Chondrocyte (in vitro differentiated cells): Measurements from ENCODE around the gene CLDN22. TPM values are rescaled to one million over a fixed set of nuclear protein-coding genes. Genes with fewer than 3 reads are reported as not detected.

Experiments used
- DNase-seq: peaks from one replicate; pipeline ENCODE4 v3.0.0; 2021; ENCODE audit warnings: mixed read lengths, low spot score
- H3K27ac Mint-ChIP-seq: one replicate; pipeline ENCODE4 v1.8.0; 2021; ENCODE audit warnings: mild to moderate bottlenecking, moderate library complexity, mixed read lengths; ENCODE audit not compliant: unreplicated experiment
- H3K27me3 Mint-ChIP-seq: 2 replicates; pipeline ENCODE4 v1.8.0; 2021; ENCODE audit warnings: low read depth, mixed read lengths
- H3K36me3 Mint-ChIP-seq: 2 replicates; pipeline ENCODE4 v1.8.0; 2021; ENCODE audit warnings: low read depth, mixed read lengths
- H3K4me1 Mint-ChIP-seq: 2 replicates; pipeline ENCODE4 v1.8.0; 2021; ENCODE audit warnings: low read depth, mild to moderate bottlenecking, mixed read lengths
- H3K4me3 Mint-ChIP-seq: one replicate; pipeline ENCODE4 v1.8.0; 2021; ENCODE audit warnings: mild to moderate bottlenecking, moderate library complexity, mixed read lengths; ENCODE audit not compliant: unreplicated experiment
- H3K9me3 Mint-ChIP-seq: 2 replicates; pipeline ENCODE4 v1.8.0; 2021; ENCODE audit warnings: low read depth, mixed read lengths
- CTCF ChIP-seq: fragments of 200-600 bp; sonication (generic); IDR thresholded peaks from 2 replicates; pipeline ENCODE4 v1.5.0; 2021; ENCODE audit warnings: antibody characterized with exemption, mild to moderate bottlenecking, moderate library complexity
- total RNA-seq: library from RNA; stranded (reverse); gene quantifications from 3 replicates; pipeline ENCODE4 v1.2.1, GENCODE V29; 2021

The CLDN22 gene
- total RNA-seq, 1 donor from 2014 or later = not detected

DNA sequence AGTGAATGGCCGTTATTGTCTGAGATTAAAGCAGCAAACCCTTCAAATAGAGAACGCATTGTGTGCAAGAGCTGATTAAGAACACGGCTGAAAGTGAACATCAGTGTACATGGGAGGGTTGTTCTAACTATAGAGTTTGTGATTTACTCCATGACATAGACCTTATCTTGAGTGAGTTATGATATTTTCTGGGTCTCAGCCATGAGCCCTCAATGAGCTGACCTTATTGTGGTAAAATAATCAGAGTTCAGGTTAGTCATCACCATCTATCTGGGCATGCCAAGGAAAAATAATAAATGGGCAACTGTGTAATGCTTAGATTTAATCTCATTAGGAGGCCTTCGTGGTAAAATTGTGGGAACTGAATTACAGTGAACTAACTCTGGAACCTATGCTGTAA lies 35.3 kb upstream of the CLDN22 start:
- H3K27me3 Mint-ChIP-seq = no peaks in the 10 kb centered on the region
- H3K9me3 Mint-ChIP-seq = no peaks in the 10 kb centered on the region
- H3K4me3 Mint-ChIP-seq = no peak overlapping the region
- H3K27ac Mint-ChIP-seq = no peak overlapping the region
- no peak for TF ChIP-seq CTCF
- peaks cover 21% of the 10 kb centered on the region for H3K4me1 Mint-ChIP-seq
- no peak for DNase-seq
- peaks cover 1% of the 10 kb centered on the region for H3K36me3 Mint-ChIP-seq

DNA sequence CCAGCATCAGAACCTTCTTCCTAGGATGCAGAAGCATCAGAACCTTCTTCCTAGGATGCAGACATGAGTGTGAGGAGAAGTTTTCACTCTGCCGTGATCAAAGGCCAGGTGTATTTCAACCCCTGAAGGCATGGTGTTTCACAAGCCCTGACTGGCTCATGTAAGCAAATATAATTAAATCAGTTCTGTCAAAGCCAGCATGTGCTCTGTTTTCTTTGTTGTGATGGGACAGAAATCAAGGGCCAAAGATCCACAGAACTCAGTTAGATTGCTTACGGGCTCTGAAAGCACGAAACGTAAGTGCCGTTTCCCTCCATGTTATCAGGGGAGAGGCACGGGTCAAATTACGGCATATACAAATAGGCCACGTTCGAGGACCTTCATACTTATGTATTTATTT lies 34.1 kb upstream of the CLDN22 start:
- H3K36me3 Mint-ChIP-seq = no peaks in the 10 kb centered on the region
- peaks cover 17% of the 10 kb centered on the region for H3K4me1 Mint-ChIP-seq
- H3K27ac Mint-ChIP-seq = no peak overlapping the region
- DNase-seq = no peak
- H3K4me3 Mint-ChIP-seq = no peak overlapping the region
- TF ChIP-seq CTCF = no peak
- no peaks in the 10 kb centered on the region for H3K9me3 Mint-ChIP-seq
- H3K27me3 Mint-ChIP-seq = no peaks in the 10 kb centered on the region

DNA sequence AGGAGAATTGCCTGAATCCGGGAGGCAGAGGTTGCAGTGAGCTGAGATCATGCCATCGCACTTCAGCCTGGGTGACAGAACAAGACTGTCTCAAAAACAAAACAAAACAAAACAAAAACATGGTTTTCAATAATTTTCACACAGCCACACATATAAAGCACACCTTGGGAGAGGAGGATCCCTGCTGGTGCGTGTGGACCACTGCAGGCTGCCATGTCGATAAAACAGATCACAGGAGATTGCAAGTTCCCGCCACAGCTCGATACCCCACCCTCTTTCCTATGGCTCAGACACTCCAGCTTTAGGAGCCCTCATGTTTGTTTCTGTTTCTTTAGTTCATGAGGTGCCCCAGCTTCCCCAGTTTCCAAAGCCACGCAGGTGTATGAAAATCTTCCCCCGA lies 33.5 kb upstream of the CLDN22 start:
- no peak overlapping the region for H3K4me3 Mint-ChIP-seq
- peaks cover 20% of the 10 kb centered on the region for H3K4me1 Mint-ChIP-seq
- no peak for DNase-seq
- TF ChIP-seq CTCF = no peak
- H3K27ac Mint-ChIP-seq = no peak overlapping the region
- H3K27me3 Mint-ChIP-seq = no peaks in the 10 kb centered on the region
- no peaks in the 10 kb centered on the region for H3K9me3 Mint-ChIP-seq
- H3K36me3 Mint-ChIP-seq = no peaks in the 10 kb centered on the region

- no peak overlapping the region for H3K4me3 Mint-ChIP-seq
- no peaks in the 10 kb centered on the region for H3K36me3 Mint-ChIP-seq
- no peaks in the 10 kb centered on the region for H3K27me3 Mint-ChIP-seq
- no peak for DNase-seq
- no peak overlapping the region for H3K27ac Mint-ChIP-seq
- TF ChIP-seq CTCF = no peak
- peaks cover 20% of the 10 kb centered on the region for H3K4me1 Mint-ChIP-seq
- H3K9me3 Mint-ChIP-seq = no peaks in the 10 kb centered on the region
Observed at GRCh38 chr4:183352546-183352945, 32.5 kb upstream of the CLDN22 start.

- no peaks in the 10 kb centered on the region for H3K36me3 Mint-ChIP-seq
- no peak for TF ChIP-seq CTCF
- peaks cover 18% of the 10 kb centered on the region for H3K4me1 Mint-ChIP-seq
- no peak for DNase-seq
- H3K4me3 Mint-ChIP-seq = no peak overlapping the region
- no peak overlapping the region for H3K27ac Mint-ChIP-seq
- no peaks in the 10 kb centered on the region for H3K9me3 Mint-ChIP-seq
- no peaks in the 10 kb centered on the region for H3K27me3 Mint-ChIP-seq
Observed at GRCh38 chr4:183350317-183351071, 30.4 kb upstream of the CLDN22 start.
